ENCODE measurements around the gene DFFB. TPM values are rescaled to one million over a fixed set of nuclear protein-coding genes. Genes with fewer than 3 reads are reported as not detected.

Gene DFFB
- total and polyA plus RNA-seq, 2 of the 13 experiments (the other 11 are each of a cell fraction or from before 2014, with no cell fraction given) = 4.6 to 9.3 TPM

DNA sequence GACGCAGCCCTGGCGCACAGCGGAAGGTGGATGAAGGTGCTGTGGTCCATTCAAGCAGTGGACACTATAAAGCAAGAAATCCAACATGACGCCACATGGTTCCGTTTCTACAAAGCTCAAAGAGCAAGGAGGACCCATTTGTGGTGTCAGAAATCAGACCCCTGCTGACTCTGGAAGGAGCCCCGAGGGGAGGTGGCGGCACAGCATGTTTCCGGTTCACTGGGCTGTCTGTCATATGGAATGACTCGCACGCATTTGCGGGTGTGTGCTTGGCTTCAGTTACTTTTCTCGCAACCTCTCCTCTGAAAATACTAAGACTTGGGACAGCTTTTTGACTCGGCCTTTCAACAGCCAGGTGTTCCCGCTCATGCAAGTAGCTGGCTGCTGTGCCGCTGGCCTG lies 31.9 kb upstream of the DFFB start:
- no TSS peak for BruUV-seq (replicated peaks)

DNA sequence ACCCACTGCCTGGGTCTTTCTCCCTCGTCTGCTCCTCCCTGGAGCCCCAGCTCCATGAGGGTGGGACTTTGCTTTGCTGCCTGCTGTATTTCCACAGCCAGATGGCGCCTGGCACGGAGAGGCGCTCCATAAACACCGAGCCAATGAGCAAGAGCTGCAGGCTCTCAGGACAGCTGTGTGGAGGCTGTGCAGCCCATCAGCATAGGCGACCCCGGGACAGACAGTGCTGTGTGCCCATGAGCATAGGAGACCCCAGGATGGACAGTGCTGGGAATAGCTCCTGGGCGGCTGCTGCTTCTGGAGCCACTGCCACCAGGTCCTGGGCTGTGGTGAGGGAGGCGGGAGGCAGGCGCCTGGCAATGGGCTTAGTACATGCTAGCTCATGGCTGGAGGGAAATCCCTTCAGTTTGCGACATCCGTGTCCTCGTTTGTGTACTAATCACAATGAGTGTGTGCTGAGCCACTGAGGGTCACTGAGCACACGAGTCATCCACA lies 29.4 kb upstream of the DFFB start:
- DNase-seq (ENCODE audit: low spot score) = no peak
- Histone ChIP-seq H3K36me3 (replicated peaks in 1 of 2; ENCODE audit: control insufficient read depth in 1 of 2, insufficient read depth in 2 of 2, low read length in 2 of 2) (peaks cover 13 to 57% of the 10 kb centered on the region in 2 experiments; a peak in 4 of 5 replicates), H3K79me2 (ENCODE audit: insufficient read depth, low read length) (no peaks in the 10 kb centered on the region), H3K9me3 (ENCODE audit: low read length) (no peaks in the 10 kb centered on the region), H4K20me1 (ENCODE audit: insufficient read depth, low read length) (no peaks in the 10 kb centered on the region), H3K4me2 (ENCODE audit: low read depth, low read length) (no peak overlapping the region), H2AFZ (ENCODE audit: low read length) (no peak overlapping the region), H3K27me3 (ENCODE audit: control insufficient read depth in 1 of 2, insufficient read depth in 2 of 2, low read length in 2 of 2) (no peaks in the 10 kb centered on the region), H3K4me1 (ENCODE audit: insufficient read depth, low read length) (no peaks in the 10 kb centered on the region), H3K27ac (ENCODE audit: extremely low read length, insufficient read depth, low read length) (no peak overlapping the region), H3K9ac (ENCODE audit: insufficient read depth, low read depth, low read length) (no peak overlapping the region), H3K4me3 (replicated peaks in 1 of 3; ENCODE audit: insufficient read depth in 1 of 3, low read depth in 2 of 3, low read length in 3 of 3) (no peak overlapping the region)
- in situ Hi-C loops (cut with HindIII; ENCODE audit: extremely low pct_ligation_motif_present, low pct_unique_long_range_greater_than_20kb) = no loop called here
- POLR2A ChIA-PET = interaction anchor here (0.9 kb wide), 1 partner anchor 52 kb away, joined by 3 read pairs; no protein-coding TSS in a partner anchor
- CTCF ChIA-PET (ENCODE audit: low intra/inter-chr PET ratio, low total read pairs) = no interaction called here
- peak; percentile 58 for ATAC-seq
- intact Hi-C loops (cut with micrococcal nuclease; ENCODE audit: unreplicated experiment) = no loop called here
- 95% methylated on average over 5 of the region's 14 CpGs for WGBS (ENCODE audit: low lambda C conversion rate)
- no TSS peak for BruUV-seq (replicated peaks)
- FAIRE-seq = no peak
- TF ChIP-seq IKZF4 (CRISPR knock-in tag; IDR thresholded peaks at IDR 0.05; ENCODE audit: borderline replicate concordance, low read depth, not compliant biosample characterization) (no peak), ZBTB1 (CRISPR knock-in tag; IDR thresholded peaks at IDR 0.05; ENCODE audit: borderline replicate concordance) (no peak), AGO2 (optimal IDR thresholded peaks at IDR 0.05; ENCODE audit: low read depth, low read length) (peak; percentile 56), ZNF552 (CRISPR knock-in tag; IDR thresholded peaks at IDR 0.05; ENCODE audit: borderline replicate concordance) (no peak)
- TF ChIP-seq, protein P1, sequence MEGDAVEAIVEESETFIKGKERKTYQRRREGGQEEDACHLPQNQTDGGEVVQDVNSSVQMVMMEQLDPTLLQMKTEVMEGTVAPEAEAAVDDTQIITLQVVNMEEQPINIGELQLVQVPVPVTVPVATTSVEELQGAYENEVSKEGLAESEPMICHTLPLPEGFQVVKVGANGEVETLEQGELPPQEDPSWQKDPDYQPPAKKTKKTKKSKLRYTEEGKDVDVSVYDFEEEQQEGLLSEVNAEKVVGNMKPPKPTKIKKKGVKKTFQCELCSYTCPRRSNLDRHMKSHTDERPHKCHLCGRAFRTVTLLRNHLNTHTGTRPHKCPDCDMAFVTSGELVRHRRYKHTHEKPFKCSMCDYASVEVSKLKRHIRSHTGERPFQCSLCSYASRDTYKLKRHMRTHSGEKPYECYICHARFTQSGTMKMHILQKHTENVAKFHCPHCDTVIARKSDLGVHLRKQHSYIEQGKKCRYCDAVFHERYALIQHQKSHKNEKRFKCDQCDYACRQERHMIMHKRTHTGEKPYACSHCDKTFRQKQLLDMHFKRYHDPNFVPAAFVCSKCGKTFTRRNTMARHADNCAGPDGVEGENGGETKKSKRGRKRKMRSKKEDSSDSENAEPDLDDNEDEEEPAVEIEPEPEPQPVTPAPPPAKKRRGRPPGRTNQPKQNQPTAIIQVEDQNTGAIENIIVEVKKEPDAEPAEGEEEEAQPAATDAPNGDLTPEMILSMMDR (CRISPR knock-in tag; IDR thresholded peaks at IDR 0.05) = peak; percentile 16; the same call in 1 of the 2 replicates

More for the DNA sequence above, 31.9 kb upstream of the DFFB start:
- Histone ChIP-seq H3K27me3 (ENCODE audit: control insufficient read depth in 1 of 2, insufficient read depth in 2 of 2, low read length in 2 of 2) (no peaks in the 10 kb centered on the region), H3K79me2 (ENCODE audit: insufficient read depth, low read length) (no peaks in the 10 kb centered on the region), H3K4me3 (replicated peaks in 1 of 3; ENCODE audit: insufficient read depth in 1 of 3, low read depth in 2 of 3, low read length in 3 of 3) (no peak overlapping the region), H3K4me2 (ENCODE audit: low read depth, low read length) (no peak overlapping the region), H3K4me1 (ENCODE audit: insufficient read depth, low read length) (no peaks in the 10 kb centered on the region), H3K9me3 (ENCODE audit: low read length) (no peaks in the 10 kb centered on the region), H3K27ac (ENCODE audit: extremely low read length, insufficient read depth, low read length) (no peak overlapping the region), H2AFZ (ENCODE audit: low read length) (no peak overlapping the region), H4K20me1 (ENCODE audit: insufficient read depth, low read length) (no peaks in the 10 kb centered on the region), H3K9ac (ENCODE audit: insufficient read depth, low read depth, low read length) (no peak overlapping the region), H3K36me3 (replicated peaks in 1 of 2; ENCODE audit: control insufficient read depth in 1 of 2, insufficient read depth in 2 of 2, low read length in 2 of 2) (peaks cover 16 to 50% of the 10 kb centered on the region in 2 experiments; a peak in 4 of 5 replicates)
- POLR2A ChIA-PET = no interaction called here
- TF ChIP-seq, protein P2, sequence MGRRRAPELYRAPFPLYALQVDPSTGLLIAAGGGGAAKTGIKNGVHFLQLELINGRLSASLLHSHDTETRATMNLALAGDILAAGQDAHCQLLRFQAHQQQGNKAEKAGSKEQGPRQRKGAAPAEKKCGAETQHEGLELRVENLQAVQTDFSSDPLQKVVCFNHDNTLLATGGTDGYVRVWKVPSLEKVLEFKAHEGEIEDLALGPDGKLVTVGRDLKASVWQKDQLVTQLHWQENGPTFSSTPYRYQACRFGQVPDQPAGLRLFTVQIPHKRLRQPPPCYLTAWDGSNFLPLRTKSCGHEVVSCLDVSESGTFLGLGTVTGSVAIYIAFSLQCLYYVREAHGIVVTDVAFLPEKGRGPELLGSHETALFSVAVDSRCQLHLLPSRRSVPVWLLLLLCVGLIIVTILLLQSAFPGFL (CRISPR knock-in tag; IDR thresholded peaks at IDR 0.05) = no peak
- TF ChIP-seq HIVEP1 (CRISPR knock-in tag; IDR thresholded peaks at IDR 0.05) (no peak), CHCHD3 (CRISPR knock-in tag; IDR thresholded peaks at IDR 0.05) (no peak), HNF4A (CRISPR knock-in tag; IDR thresholded peaks at IDR 0.05) (no peak)
- TF ChIP-seq, protein P3, sequence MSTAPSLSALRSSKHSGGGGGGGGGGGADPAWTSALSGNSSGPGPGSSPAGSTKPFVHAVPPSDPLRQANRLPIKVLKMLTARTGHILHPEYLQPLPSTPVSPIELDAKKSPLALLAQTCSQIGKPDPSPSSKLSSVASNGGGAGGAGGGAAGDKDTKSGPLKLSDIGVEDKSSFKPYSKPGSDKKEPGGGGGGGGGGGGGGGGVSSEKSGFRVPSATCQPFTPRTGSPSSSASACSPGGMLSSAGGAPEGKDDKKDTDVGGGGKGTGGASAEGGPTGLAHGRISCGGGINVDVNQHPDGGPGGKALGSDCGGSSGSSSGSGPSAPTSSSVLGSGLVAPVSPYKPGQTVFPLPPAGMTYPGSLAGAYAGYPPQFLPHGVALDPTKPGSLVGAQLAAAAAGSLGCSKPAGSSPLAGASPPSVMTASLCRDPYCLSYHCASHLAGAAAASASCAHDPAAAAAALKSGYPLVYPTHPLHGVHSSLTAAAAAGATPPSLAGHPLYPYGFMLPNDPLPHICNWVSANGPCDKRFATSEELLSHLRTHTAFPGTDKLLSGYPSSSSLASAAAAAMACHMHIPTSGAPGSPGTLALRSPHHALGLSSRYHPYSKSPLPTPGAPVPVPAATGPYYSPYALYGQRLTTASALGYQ (CRISPR knock-in tag; IDR thresholded peaks at IDR 0.05) = no peak
- intact Hi-C loops (cut with micrococcal nuclease; ENCODE audit: unreplicated experiment) (no loop called here), in situ Hi-C loops (cut with HindIII; ENCODE audit: extremely low pct_ligation_motif_present, low pct_unique_long_range_greater_than_20kb) (no loop called here)
- WGBS (ENCODE audit: low lambda C conversion rate) = 75% methylated on average over 15 of the region's 15 CpGs
- DNase-seq (ENCODE audit: low spot score) = no peak
- CTCF ChIA-PET (ENCODE audit: low intra/inter-chr PET ratio, low total read pairs) = no interaction called here
- no peak for ATAC-seq
- no peak for FAIRE-seq

All from HepG2 (cell line).